Measurements from ENCODE around the gene IGF1. TPM values are rescaled to one million over a fixed set of nuclear protein-coding genes. Genes with fewer than 3 reads are reported as not detected.

Gene IGF1
- total and polyA plus RNA-seq, 8 donors = 0.89 to 14.5 (median 10.2) TPM

GRCh38 chr12:102510463-102510862 is 30.1 kb upstream of the IGF1 start:
- TF ChIP-seq CTCF (IDR thresholded peaks at IDR 0.05) = no peak
- no peak for TF ChIP-seq POLR2AphosphoS5 (IDR thresholded peaks at IDR 0.05)
- no peak for TF ChIP-seq POLR2A (IDR thresholded peaks at IDR 0.05)
- no peak for TF ChIP-seq EP300 (IDR thresholded peaks at IDR 0.05)
- DNase-seq = no peak
- Histone ChIP-seq H3K9me3 (peaks cover 0 to 12% (median 2%) of the 10 kb centered on the region in 4 donors), H3K4me1 (no peaks in the 10 kb centered on the region), H3K4me3 (no peak overlapping the region), H3K36me3 (no peaks in the 10 kb centered on the region), H3K27ac (no peak overlapping the region), H3K27me3 (no peaks in the 10 kb centered on the region)
- 53 to 58% (median 55%) methylated on average over 3 of the region's 3 CpGs for WGBS, 5 donors
- intact Hi-C loops (cut with DNase I; ENCODE audit: low total_unique reads) = no loop called here

- TF ChIP-seq EP300 (IDR thresholded peaks at IDR 0.05) (no peak), POLR2AphosphoS5 (IDR thresholded peaks at IDR 0.05) (no peak), POLR2A (IDR thresholded peaks at IDR 0.05) (no peak), CTCF (IDR thresholded peaks at IDR 0.05) (no peak)
- WGBS, 5 donors = 68 to 85% (median 75%) methylated on average over 1 of the region's 1 CpG
- Histone ChIP-seq H3K36me3 (no peaks in the 10 kb centered on the region), H3K4me1 (no peaks in the 10 kb centered on the region), H3K9me3 (peaks cover 0 to 12% (median 2%) of the 10 kb centered on the region in 4 donors), H3K27me3 (no peaks in the 10 kb centered on the region), H3K27ac (no peak overlapping the region), H3K4me3 (no peak overlapping the region)
- DNase-seq = no peak
- intact Hi-C loops (cut with DNase I; ENCODE audit: low total_unique reads) = no loop called here
Measured at GRCh38 chr12:102510031-102510430, 29.7 kb upstream of the IGF1 start.

- H3K27ac ChIP-seq = no peak overlapping the region
- TF ChIP-seq POLR2AphosphoS5 (IDR thresholded peaks at IDR 0.05) (no peak), CTCF (IDR thresholded peaks at IDR 0.05) (no peak), EP300 (IDR thresholded peaks at IDR 0.05) (no peak), POLR2A (IDR thresholded peaks at IDR 0.05) (no peak)
- intact Hi-C loops (cut with DNase I; ENCODE audit: low total_unique reads) = no loop called here
Measured at GRCh38 chr12:102509123-102509626, 28.8 kb upstream of the IGF1 start.

GRCh38 chr12:102508052-102508451 is 27.7 kb upstream of the IGF1 start:
- H3K27ac ChIP-seq = no peak overlapping the region
- no peaks in the 10 kb centered on the region for H3K36me3 ChIP-seq
- H3K4me3 ChIP-seq = no peak overlapping the region
- no peaks in the 10 kb centered on the region for H3K4me1 ChIP-seq
- DNase-seq = no peak
- TF ChIP-seq CTCF (IDR thresholded peaks at IDR 0.05) = no peak
- TF ChIP-seq POLR2AphosphoS5 (IDR thresholded peaks at IDR 0.05) = no peak
- no peak for TF ChIP-seq EP300 (IDR thresholded peaks at IDR 0.05)
- no peak for TF ChIP-seq POLR2A (IDR thresholded peaks at IDR 0.05)
- no peaks in the 10 kb centered on the region for H3K27me3 ChIP-seq
- intact Hi-C loops (cut with DNase I; ENCODE audit: low total_unique reads) = no loop called here
- H3K9me3 ChIP-seq = peaks cover 0 to 12% (median 2%) of the 10 kb centered on the region in 4 donors

More at GRCh38 chr12:102509123-102509626, 28.8 kb upstream of the IGF1 start:
- DNase-seq = no peak
- H3K9me3 ChIP-seq = peaks cover 0 to 12% (median 2%) of the 10 kb centered on the region in 4 donors
- H3K4me1 ChIP-seq = no peaks in the 10 kb centered on the region
- H3K27me3 ChIP-seq = no peaks in the 10 kb centered on the region
- H3K36me3 ChIP-seq = no peaks in the 10 kb centered on the region
- no peak overlapping the region for H3K4me3 ChIP-seq
